Left renal cortex interstitium (tissue), 4 donors: ENCODE results near the gene GPRC5B. TPM values are rescaled to one million over a fixed set of nuclear protein-coding genes. Genes with fewer than 3 reads are reported as not detected.

ENCODE experiments used
- DNase-seq, 4 donors: peaks; one replicate each; pipeline ENCODE4 v3.0.0-alpha.2; 2013; ENCODE audit warnings: low read depth in 4 of 4, low spot score in 2 of 4, missing footprints in 1 of 4
- polyA plus RNA-seq, 4 donors: library from polyadenylated mRNA; unstranded; fragments of 120-200 nt; gene quantifications; one replicate each; pipeline ENCODE4 v1.2.1, GENCODE V29; 2013; ENCODE audit not compliant: insufficient read length in 4 of 4

Gene GPRC5B, protein sequence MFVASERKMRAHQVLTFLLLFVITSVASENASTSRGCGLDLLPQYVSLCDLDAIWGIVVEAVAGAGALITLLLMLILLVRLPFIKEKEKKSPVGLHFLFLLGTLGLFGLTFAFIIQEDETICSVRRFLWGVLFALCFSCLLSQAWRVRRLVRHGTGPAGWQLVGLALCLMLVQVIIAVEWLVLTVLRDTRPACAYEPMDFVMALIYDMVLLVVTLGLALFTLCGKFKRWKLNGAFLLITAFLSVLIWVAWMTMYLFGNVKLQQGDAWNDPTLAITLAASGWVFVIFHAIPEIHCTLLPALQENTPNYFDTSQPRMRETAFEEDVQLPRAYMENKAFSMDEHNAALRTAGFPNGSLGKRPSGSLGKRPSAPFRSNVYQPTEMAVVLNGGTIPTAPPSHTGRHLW
- 100 to 1,000 TPM in 3 of 4 donors, 10 to 100 TPM in 1; 93.4 to 125 (median 122) TPM for polyA plus RNA-seq

DNA sequence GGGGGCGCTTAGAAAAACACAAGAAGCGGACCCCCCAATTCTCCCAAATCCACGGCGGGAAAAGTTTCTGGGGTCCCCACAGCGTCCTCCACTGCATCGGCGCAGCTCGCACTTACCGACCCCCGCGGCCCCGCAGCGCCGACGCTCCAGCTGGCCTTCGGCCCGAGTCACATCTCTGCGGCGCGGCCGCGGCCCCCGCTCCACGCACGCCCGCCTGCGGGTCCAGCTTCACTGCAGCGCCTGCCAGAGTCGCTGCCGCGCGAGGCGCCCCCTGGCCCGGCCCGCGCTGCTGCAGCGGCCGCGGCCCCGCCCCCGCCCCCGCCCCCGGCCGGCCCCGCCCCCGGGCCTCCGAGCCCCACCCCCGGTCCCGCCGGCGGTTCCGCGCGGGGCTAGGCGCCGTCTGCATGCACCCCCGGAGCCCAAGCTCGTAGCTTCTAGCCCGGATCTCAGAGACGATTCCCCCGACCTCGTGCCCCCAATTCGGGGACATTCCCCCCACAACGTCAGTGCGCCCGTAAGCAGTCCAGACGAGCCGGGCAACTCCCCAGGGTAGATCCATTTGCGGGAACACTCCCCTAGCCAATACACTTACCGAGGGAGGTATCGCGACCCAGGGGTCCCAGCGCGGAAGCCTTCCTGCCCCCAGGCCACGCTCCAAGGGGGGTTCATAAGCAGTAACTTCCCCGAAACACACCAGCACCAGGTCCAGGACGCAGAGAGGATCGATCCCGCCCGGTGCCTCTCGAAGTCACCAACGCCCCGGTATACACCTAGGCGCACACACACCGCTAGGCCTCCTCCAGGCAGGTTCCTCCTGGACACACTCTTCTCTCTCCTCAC lies at the start of gene GPRC5B:
Gene GPRC5B, minus strand, starts transcription at position 238 of the 840 bp plus-strand sequence. CDS start 12,003 bp downstream, outside the sequence.
- DNase-seq: peak in 2 of 4 donors; percentile 24 to 45

DNA sequence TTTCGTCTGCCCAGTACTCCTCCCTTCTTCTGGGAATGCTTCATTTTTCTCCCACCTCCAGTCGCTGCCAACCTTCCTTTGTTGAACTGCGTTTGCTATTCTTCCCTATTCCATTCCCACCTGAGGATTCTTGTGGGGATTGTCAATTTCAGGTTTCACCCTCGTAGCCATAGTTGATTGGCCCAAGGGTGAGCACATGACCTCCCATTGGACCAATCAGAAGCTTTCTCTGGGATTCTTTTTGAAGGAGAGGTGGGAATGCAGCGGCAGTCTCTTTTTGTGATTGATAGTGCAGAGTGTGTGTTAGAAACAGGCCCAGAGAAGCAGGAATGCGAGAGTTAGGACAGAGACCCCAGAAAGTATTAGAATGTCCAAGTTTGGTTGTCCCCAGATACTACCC lies 49.1 kb upstream of the GPRC5B start:
- DNase-seq: no peak

DNA sequence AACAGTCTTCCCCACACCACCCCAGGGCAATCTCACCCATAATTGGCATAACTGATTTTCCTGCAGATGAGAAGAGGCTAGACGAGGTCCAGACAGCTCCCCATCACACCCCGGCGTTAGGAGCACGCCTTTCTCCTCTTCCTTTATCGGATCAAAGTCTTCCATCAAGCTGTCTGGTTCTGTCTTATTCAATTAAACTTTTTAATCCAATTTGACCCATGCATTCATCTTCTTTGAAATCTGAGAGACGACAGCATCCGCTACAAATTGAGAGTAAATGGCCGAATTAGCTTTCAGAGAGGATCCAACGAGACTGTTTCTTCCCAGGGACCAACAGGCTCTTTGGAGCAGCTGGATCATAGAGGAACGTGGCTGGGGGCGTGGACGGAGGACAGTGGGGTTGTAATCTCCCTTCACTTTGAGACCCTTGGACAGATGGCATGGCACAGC lies 44.4 kb upstream of the GPRC5B start:
- no peak for DNase-seq

DNA sequence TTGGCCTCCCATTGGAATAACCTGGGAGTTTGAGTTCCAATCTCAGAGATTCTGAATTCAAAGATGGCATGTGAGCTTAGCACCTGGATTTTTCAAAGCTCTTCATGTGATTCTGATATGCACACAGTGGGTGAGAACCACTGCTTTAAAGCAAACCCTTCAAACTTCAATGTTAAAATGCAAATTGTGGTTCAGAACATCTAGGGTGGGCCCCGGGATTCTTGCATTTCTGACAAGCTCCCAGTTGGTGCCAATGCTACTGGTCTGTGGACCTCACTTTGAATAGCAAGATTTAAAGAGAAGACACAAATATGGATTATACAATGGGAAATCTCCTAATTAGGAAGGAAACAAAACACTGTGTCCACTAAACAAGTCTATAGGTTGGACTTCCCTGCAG lies 43.8 kb upstream of the GPRC5B start:
- no peak for DNase-seq

DNA sequence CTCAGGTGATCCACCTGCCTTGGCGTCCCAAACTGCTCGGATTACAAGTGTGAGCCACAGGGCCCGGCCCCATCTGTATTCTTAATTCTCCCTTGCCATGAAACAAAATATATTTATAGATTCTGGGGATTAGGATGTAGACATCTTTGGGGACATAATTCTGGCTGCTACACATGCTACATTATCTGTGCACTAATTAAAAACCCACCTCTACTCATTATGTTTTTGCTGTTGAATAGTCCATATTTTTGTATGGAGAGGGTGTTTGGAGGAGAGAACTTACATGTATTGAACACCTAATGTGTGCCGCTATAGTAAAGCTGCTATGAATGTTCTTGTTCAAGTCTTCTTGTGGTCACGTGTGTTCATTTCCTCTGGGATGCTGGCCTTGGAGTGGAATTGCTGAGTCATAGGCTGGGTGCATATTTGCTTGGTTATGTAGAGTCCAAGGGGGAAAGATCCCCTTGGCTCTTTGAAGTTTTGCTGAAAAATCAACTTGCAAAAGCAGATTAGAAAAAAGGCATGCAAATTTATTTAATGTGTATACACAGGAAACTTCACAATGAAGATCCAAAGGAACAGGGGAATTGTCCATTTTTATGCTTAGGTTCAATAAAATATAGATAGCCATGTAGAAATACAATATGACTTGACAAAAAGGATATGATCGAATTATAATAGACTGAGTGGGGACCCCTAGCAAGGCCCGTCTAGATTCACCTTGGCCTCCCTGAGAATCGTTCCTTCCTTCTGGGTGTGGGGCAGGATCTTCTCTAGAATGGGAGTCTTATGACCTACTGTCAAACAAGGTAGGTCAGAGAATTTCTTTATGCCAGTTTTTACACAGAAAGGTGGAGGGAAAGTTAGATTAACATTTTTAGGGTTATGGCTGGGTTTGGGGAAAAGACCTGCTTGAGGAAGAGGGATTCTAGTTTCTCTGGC lies 42.1 kb upstream of the GPRC5B start:
- DNase-seq: no peak

DNA sequence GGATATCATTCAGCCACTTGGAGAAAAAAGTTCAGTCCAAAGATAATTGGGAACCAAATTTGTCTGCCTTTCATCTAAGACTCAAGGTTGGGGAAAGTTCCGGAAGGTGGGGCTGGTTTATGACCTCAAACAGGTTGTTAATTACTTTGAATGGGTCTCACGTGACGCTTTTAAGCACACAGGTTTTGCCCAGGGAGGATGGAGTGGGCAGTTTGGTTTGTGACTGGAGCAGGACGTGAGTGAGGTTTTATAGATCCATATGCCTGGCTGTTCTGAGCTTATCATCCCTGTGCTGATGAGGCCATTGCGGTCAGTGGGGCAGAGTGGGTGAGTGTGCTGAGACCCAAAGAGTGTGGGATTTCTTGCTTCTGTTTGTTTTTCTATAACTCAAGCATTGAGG lies 38.7 kb upstream of the GPRC5B start:
- DNase-seq: no peak

DNA sequence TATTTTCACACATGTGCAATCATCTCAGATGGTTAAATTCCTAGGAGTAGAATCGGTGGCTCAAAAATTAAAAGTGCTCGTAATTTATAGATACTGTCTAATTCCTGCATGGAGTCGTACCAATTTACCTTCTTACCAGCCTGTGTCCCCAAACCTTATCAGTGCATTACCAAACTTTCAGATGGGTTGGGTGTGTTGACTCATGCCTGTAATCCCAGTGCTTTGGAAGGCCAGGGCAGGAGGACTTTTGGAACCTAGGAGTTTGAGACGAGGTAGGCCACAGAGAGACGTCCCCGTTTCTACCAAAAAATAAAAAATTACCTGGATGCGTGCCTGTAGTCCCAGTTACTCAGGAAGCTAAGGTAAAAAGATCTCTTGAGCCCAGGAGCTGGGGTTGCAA lies 34.5 kb upstream of the GPRC5B start:
- DNase-seq: no peak

DNA sequence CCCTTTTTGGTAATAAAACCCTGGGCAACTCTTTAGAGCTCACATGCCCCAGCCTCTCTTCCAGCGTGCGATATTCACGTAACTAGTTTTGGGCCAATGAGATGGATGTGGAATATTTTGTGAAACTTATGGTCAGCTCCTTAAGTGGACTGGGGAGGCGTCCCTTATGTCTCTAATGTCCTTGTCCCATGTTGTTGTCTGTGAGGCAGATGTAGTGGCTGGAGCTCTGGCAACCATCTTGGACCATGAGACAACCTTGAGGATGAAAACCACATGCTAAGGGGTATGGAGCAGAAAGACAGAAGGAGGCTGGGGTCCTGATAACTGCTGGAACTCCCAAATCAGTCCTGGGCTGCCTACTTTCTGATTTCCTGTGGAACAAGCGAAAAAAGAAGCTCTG lies 31.4 kb upstream of the GPRC5B start:
- DNase-seq: no peak

DNA sequence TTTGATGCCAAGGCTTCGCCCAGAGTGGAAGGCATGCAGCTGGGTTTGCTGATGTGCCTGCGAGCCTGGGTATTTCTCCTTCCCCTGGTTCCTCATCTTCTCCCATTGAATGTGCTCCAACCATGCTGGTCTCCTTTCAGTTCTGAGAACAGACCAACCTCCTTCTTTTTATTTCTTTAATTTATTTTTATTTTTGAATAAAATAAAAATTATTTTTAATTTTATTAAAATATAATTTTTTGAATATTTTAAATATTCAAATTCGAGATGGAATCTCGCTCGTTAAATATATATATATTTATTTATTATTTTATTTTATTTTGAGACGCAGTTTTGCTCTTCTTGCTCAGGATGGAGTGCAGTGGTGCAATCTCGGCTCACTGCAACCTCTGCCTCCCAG lies 30.2 kb upstream of the GPRC5B start:
- no peak for DNase-seq

DNA sequence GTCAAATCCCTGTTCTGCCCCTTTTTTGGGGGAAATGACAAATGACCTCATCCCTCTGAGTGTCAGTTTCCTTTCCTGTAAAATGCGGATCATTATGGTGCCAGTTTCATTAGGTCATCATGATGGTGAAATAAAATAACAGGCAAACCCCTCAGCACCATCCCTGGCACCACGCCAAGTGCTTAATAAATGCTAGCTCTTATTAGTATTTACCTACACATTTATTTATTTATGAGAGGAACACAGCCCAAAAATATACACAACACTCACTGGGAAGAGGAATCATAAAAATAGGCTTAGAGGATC lies 28.6 kb upstream of the GPRC5B start:
- no peak for DNase-seq

DNA sequence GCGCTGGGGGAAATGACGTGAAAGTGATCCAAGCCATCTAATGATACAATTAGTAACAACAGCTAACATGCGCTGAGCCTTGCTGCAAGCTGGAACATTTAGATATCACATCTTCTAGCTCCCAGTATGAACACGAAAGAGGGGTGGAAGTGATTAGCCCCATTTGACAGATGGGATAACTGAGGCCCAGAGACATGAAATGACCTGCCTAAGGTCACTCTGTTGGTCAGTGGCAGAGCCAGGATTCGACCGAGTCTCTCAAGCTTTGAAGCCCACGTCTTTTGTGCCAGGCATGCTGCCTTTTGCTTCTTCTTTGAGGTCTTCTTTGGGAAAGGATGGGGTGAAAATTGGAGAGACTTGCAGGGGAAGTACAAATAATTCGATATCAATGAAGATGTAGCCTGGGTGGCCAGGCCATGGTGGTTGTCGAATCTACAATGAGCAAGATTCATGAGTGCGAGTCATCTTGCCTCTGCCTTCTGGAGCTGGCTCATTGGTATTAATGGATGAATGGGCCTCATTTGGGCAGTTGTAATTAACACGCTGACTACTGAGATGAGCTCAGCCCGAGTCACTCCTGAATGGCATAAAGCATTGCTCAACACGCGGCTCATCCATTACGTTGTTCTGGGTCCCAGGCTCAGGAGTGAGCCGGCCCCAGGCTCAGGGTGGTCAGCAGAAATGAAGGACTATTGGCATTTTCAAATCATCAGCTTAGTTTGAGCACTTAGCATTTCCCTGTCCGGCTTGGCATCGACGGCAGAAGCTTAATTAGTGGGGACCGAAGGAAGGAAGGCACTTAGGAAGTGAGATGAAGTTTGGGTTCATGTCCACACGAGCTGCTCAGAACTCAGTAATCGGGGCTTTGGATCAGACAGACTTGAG lies 28.0 kb upstream of the GPRC5B start:
- DNase-seq: no peak

DNA sequence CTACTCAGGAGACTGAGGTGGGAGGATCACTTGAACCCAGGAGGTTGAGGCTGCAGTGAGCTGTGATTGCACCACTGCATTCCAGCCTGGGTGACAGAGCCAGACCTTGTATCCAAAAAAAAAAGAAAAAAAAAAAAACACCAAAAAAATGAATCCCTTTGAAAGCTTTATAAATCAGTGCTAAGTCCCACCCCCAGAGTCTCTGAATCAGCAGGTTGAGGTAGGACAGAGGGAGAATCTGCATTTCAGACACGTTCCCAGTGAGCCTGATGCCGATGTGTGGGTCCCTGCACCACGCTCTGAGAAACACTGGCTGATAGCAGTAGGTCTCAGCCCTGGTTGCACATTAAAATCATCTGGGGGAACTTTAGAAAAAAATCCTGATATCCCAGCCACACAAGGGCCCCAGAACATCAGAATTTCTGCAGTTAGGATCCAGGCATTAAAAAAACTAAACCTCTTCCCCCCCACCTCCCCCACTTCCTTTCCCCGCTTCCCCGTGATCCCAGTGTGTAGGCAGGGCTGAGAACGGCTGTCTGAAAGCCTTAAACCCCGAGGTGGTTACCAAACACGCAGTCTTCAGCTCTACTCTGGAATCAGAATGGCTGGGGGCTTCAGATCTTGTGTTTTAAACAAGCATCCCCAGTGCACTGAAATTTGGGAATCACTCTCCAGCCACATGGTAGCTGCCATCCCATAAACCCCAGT lies 27.3 kb upstream of the GPRC5B start:
- DNase-seq: no peak

DNA sequence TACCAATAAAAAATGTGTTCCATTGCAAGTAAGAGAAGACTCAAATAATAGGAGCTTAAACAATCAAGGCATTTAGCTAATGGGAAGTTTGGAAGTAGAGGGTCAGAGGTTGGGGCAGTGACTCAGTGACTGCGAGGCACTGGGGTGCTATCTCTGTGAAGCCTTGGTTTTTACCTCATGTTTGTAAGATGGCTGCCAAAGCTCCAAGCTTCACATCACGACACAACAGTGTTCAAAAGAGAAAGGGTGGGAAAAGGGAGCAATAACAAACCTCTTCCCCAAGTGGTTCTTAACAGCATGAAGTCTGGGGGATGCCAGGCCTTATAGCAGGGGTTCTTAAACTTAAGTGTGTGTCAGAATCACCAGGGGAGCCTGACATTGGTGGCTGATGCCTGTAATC lies 26.6 kb upstream of the GPRC5B start:
- no peak for DNase-seq

DNA sequence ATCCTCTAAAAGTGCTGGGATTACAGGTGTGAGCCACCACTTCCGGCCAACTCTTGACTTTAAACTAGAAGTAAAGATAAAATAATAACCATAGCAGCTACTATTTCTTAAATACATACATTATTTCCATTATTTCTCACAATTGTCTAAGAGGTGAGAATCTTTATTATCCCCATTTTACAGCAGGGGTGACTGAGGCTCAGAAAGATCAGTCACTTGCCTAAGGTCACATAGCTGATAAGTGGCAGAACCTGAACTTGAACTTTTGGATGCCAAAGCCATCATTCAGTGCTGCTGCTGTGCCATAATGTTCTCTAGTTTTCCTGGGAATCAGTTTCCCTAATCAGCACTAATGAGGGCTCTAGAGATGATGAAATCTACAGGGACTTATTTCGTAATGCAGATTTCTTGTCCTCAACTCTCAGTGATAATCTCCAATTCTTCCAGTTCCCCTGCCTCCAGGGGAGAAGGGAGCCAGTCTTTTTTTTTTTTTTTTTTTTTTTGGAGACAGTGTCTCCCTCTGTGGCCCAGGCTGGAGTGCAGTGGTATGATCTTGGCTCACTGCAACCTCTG lies 25.2 kb upstream of the GPRC5B start:
- DNase-seq: no peak

DNA sequence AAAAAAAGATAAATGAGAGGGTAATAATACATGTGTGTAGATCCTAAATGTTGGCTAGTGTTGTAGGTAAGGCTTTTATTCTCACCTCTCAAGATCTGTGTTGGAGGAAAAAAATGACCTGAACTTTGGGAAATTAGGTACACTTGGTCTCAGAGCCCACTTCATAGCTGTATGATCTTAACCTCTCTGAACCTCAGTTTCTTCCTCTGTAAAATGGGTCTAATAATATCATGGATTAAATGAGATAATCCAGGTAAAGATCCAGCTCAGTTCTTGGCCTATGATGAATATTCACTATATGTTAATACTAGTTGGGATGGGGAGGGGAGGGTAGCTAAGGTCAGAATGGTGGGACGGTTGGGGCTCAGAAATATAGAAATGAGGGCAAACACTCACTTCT lies 24.3 kb upstream of the GPRC5B start:
- DNase-seq: no peak

DNA sequence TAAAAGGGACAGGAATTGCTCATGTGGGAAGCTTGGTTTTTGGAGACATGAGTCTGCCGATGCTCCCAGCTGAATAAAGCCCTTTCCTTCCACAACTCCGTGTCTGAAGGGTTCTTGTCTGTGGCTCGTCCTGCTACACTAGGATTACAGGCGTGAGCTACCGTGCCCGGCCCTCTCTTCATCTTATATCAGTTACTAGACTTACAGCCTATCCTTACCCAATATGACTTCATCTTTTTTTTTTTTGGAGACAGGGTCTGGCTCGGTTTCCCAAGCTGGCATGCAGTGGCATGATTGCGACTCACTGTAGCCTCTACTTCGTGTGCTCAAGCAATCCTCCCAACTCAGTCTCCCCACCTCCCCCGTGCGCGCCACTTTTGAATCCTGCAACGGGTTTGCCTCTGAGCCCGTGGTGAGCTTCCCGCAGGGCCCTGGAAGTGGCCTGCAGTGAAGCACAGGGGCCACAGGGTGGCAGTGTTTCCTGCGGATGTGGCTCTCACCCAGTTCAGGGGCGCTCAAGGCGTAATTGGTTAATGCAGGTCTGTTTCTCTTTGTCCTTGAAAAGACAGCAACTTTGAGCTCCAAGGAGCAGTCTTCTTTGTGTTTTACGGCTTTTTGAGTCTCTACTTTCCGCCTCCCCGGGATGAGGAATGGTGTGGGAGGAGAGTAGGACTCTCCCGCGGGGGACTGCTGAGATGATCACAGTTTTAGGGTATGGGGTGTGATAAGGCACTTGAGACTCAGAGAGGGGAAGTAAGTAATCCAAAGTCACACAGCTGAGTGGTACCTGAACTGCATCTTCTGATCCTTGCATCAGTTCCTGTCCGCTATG lies 22.7 kb upstream of the GPRC5B start:
- DNase-seq: peak in 2 of 4 donors; percentile 28 to 56

DNA sequence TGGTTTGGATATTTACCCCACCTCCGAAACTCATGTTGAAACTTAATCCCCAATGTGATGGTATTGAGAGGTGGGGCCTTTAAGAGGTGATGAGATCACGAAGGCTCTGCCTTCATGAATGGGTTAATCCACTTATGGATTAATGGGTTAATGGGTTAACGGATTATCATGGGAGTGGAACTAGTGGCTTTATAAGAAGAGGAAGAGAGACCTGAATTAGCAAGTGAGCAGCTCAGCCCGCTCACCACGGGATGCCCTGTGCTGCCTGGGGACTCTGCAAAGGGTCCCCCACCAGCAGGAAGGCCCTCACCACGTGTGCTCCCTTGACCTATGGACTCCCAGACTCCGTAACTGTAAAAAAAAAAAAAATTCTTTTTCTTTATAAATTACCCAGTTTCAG lies 16.5 kb upstream of the GPRC5B start:
- DNase-seq: no peak

DNA sequence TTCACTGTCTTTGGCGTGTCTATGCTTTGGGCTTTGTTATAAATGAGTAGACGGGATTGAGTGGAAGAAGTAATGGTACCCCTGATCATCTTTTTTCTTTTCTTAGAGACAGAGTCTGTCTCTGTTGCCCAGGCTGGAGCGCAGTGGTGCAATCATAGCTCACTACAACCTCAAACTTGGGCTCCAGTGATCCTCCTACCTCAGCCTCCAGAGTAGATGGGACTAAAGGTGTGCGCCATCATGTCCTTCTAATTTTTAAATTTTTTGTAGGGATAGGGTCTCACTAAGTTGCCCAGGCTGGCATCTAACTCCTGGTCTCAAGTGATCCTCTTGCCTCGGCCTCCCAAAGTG lies 14.9 kb upstream of the GPRC5B start:
- DNase-seq: no peak
